Measurements from ENCODE around the gene TENM4.

Gene TENM4

GRCh38 chr11:78796956-78797355, 643.9 kb downstream of the TENM4 start:
- DNase-seq: no peak

- no peak for DNase-seq
These were observed 645.1 kb downstream of the TENM4 start for GRCh38 chr11:78795621-78796261.

GRCh38 chr11:78791964-78792363, 648.9 kb downstream of the TENM4 start:
- DNase-seq: no peak

GRCh38 chr11:78791254-78791653, 649.6 kb downstream of the TENM4 start:
- no peak for DNase-seq

GRCh38 chr11:78790784-78791183, 650.0 kb downstream of the TENM4 start:
- DNase-seq: no peak

- DNase-seq: no peak
These were observed 651.5 kb downstream of the TENM4 start for GRCh38 chr11:78789375-78789774.

- DNase-seq: no peak
These were observed 652.3 kb downstream of the TENM4 start for GRCh38 chr11:78788533-78788932.

GRCh38 chr11:78787696-78788095, 653.1 kb downstream of the TENM4 start:
- DNase-seq: no peak

- DNase-seq: no peak
These were observed 654.1 kb downstream of the TENM4 start for GRCh38 chr11:78786746-78787145.

GRCh38 chr11:78786086-78786485, 654.7 kb downstream of the TENM4 start:
- no peak for DNase-seq

GRCh38 chr11:78784321-78785061, 656.3 kb downstream of the TENM4 start:
- no peak for DNase-seq

- DNase-seq: no peak
These were observed 657.0 kb downstream of the TENM4 start for GRCh38 chr11:78783846-78784245.

- no peak for DNase-seq
These were observed 657.5 kb downstream of the TENM4 start for GRCh38 chr11:78783301-78783700.

- no peak for DNase-seq
These were observed 658.1 kb downstream of the TENM4 start for GRCh38 chr11:78782725-78783124.

- DNase-seq: no peak
These were observed 659.9 kb downstream of the TENM4 start for GRCh38 chr11:78780889-78781288.

GRCh38 chr11:78773492-78773891, 667.3 kb downstream of the TENM4 start:
- no peak for DNase-seq

- DNase-seq: no peak
These were observed 667.8 kb downstream of the TENM4 start for GRCh38 chr11:78773077-78773476.

- no peak for DNase-seq
These were observed 668.6 kb downstream of the TENM4 start for GRCh38 chr11:78772186-78772585.

GRCh38 chr11:78770931-78771330, 669.9 kb downstream of the TENM4 start:
- DNase-seq: no peak

- no peak for DNase-seq
These were observed 671.9 kb downstream of the TENM4 start for GRCh38 chr11:78768971-78769370.

GRCh38 chr11:78768345-78768744, 672.5 kb downstream of the TENM4 start:
- DNase-seq: no peak

- no peak for DNase-seq
These were observed 673.5 kb downstream of the TENM4 start for GRCh38 chr11:78767027-78767932.

GRCh38 chr11:78764946-78765345, 675.9 kb downstream of the TENM4 start:
- DNase-seq: no peak

GRCh38 chr11:78763664-78764063, 677.2 kb downstream of the TENM4 start:
- DNase-seq: no peak

All from activated CD4-positive, CD25-positive, alpha-beta regulatory T cell treated with anti-CD3 and anti-CD28 coated beads, Interleukin-2, amount 50 U/mL, for 72 hours (primary cell).